Measurements from ENCODE around the gene DCAF15. TPM values are rescaled to one million over a fixed set of nuclear protein-coding genes. Genes with fewer than 3 reads are reported as not detected.

The DCAF15 gene
- total RNA-seq, 1 donor from 2014 or later = 13.5 TPM

- no peak for DNase-seq
Measured at GRCh38 chr19:13931391-13932148, 20.7 kb upstream of the DCAF15 start.

GRCh38 chr19:13932149-13932637 is 20.1 kb upstream of the DCAF15 start:
- DNase-seq = no peak

- DNase-seq = no peak
Measured at GRCh38 chr19:13932911-13933393, 19.4 kb upstream of the DCAF15 start.

GRCh38 chr19:13934785-13935109 is 17.6 kb upstream of the DCAF15 start:
- no peak for DNase-seq

DNA sequence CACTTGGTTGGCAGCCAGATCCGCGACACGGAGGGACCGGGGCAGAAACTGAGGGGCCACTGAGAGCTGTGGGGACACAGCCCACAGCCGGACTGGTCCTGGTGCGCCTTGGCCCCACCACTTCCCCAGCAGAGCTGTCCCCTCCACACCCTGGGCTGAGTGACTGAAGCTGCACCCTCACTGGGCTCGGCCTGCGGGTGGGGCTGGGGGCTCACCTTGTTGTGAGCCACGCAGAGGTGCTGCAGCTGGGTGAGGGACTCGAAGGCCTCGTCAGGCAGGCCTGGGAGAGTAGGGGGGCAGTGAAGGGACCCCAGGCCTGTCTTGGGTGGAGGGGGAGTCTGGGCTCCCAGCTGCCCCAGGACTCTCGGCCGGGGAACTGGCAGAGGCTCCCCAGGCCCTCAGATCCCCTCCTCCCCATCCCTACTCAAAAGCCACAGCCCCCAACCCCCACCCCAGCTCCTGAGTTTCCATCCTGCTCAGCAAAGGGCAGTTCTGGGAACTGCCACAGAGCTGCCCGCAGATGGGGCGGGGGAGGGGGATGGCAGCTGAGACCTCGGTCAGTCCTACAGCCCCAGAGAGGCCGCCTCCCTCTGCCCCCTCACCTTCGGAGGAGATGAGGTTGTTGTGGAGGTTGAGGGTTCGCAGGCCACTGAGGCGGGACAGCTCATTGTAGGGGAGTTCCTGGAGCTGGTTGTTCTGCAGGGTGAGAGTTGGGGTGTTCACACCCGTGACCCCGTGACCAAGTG is 16.4 kb upstream of the DCAF15 start:
- no peak for DNase-seq

- DNase-seq = no peak
Measured at GRCh38 chr19:13937479-13938300, 14.6 kb upstream of the DCAF15 start.

DNA sequence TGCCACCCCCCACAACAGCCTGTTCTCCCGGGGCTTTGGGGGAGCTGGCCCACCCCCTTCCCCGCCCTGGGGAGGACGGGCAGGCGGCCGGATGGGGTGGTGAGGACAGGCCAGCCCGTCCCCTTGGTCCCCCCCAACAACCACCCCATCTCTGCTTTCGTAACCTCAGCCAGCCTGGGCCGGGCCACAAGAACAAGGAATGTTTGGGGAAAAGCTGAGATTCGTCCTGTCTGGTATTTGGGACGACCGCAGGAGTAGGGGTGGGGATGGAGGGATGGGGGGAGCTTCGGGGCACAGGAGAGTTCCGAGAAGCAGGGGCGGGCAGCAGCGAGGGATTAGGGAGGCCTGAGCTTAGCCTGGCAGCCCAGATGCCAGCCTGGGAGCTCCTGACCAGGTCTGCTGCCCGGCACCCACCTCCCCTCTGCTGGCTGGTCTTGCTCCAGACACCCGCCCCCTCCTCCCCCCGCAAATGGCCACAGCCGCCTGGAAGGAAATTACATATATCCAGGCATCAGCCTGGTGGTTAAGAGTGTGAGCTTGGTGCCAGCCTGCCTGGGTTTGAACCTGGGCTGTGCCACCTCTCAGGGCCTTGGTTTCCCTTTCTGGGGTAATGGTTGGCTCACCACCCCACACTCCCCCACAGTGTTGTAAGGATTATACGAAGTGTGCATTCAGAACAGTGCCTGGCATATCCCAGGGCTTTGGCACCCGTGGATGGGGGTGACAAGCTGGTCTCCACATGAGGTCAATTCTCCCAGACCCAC is 13.8 kb upstream of the DCAF15 start, which contains the start of gene PODNL1:
Gene PODNL1, minus strand, starts transcription at position 117 of the 764 bp plus-strand sequence. CDS start 236 bp downstream, outside the sequence.
- DNase-seq = no peak

DNA sequence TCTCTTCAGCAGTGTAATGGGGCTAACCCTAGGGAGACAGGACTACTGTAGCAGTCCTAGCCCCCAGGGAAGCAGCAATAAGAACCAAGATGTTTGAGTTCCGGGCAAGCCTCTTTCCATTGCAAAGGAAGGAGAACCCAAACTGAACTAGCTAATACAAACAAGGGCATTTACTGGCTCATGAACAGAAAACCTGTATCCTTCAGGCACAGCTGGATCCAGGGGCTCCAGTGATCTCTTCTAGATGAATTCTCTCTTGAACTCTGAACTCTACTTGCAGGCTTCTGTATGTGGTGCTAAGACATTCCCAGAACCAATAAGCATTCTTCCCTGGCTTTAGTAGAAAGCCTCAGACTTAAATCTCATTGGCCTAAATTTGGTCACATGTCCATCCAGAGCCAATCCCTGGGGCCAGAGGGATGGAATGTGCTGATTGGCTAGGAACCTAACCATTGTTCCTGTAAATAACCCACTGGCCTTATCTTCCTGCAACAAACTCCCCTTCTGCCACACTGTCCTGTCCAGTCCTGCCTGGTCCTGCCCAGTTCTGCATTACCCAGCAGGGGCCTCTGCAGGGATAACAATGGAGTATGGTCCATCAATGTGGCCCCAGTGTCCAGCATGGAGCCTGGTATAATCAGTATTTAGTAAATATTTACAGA is 10.2 kb upstream of the DCAF15 start:
- no peak for DNase-seq

DNA sequence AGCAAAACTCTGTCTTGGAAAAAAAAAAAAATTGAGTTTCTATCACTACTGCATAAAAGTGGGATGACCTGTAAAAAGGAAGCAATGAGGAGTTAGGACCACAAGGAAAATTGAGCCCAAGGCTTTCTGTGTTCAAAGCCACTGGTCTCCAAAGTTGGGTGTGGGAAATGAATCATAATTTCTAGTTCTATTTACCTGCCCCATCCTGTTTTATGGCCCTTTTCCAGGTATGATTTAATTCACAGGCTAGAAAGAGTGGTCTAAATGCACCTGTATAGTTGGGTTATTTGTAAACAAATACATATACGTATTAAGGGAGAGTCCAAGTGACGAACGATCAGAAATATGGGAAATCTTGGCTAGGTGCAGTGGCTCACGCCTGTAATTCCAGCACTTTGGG is 5.9 kb upstream of the DCAF15 start:
- DNase-seq = no peak

- DNase-seq = no peak
Measured at GRCh38 chr19:13951043-13951442, 1.3 kb upstream of the DCAF15 start.

DNA sequence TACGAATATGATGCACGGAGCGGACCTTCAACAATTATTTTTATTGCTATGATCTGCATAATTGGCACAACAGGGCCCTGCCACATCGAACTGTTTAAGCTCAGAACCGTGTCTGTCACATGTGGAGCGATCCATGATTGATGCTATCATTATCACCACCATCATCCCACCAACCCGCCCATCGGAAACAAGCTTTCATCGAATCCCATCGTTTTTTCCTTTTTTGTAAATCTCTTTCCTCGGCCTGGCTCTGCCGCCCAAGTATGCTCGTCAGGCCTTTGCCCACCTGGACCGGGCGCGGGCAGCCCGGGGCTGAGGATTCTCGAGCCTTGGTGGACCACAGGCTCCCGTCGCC is 533 bp upstream of the DCAF15 start:
- no peak for DNase-seq

DNA sequence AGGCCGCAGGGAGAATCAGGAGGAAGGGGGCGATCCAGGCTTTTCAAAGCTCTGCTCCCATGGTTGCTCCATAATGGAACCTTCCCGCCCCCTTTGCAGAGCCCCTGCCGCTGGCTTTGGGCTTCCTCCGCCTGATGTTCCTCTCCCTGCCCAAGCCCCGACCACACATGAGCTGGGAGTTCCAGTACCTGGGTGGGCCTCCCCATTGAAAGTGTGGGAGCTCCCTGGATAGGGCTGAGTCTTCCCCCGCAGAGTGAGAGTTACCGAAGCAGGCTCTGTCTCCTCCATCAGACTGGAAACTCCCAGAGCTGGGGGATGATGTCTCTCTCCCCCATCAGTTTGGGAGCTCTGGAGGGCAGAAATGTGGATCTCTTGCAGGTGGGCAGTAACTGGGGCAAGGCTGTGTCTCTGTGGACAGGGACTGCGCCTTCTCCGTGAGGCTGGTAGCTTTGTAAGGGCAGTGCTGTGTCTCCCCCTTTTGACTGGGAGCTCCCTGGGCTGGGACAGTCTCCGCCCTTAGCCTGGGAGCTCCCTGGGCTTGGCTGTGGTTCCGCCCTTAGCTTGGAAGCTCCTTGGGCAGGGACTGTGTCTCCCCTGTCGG is 722 bp downstream of the DCAF15 start:
- peak; percentile 33 for DNase-seq

GRCh38 chr19:13954185-13954584 is 1.9 kb downstream of the DCAF15 start:
- no peak for DNase-seq

- DNase-seq = no peak
Measured at GRCh38 chr19:13955662-13956364, 3.5 kb downstream of the DCAF15 start.

DNA sequence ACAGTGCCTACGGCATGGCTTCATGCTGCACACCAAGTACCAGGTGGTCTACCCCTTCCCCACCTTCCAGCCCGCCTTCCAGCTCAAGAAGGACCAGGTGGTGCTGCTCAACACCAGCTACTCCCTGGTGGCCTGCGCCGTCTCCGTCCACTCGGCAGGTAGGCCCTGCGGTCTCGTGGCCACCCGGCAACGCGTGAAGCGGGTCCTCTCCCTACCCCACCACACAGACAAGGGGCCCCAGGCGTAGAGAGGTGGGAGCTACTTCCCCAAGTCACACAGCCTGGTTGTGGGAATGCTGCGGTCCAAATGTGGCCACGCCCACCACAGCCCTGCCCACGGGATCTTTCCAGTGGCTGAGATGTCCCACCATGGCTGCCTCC is 4.0 kb downstream of the DCAF15 start:
- no peak for DNase-seq

DNA sequence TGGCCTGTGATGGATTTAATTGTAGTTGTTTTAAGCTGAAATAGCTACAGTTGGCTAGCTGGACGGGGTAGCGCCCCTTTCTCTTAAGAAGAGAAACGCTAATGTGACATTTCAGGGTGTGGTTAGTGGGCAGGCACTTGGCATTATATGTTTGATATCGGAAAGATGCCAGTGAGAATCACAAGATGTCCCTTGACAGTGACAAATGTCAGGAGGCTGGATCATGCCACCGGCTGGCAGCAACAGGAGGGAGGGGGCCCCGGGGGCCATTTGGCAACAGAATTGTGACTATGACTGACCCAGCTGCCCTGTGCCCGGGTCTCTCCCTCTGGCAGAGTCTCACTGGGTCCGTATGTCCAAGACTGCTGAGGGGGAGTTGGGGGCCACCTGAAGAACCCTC is 4.7 kb downstream of the DCAF15 start:
- DNase-seq = no peak

DNA sequence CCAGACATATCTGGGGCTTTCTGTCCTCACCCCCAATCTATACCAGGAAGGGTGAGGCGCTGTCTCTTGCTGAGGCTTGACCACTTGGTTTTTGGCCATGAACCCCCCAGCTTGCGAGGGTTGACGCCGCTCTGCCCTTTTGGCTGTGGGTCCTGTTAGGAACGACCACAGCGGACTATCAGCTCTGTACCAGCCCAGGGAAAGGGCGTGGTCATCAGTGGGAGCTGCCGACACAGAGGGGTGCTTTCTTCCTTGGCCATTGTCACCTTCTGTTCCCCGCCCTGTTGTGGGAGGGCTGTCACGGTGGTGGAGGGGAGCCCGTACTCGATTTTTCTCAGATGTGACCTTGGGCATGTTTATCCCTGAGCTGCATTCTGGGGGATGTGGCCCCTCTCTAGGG is 5.7 kb downstream of the DCAF15 start:
- no peak for DNase-seq

- no peak for DNase-seq
Measured at GRCh38 chr19:13959141-13959961, 7.0 kb downstream of the DCAF15 start.

All from skin of body (tissue), 2 donors.